H9 (cell line): ENCODE measurements around the gene SRSF11. TPM values are rescaled to one million over a fixed set of nuclear protein-coding genes. Genes with fewer than 3 reads are reported as not detected.
"Not testable (repeated sequence)": the region's sequence is repeated elsewhere in the genome, so short reads cannot be mapped to it uniquely, and the experiment has no call there.

Source experiments
- DNase-seq: peaks from one replicate; pipeline ENCODE4 v3.0.0-alpha.2; 2017
- H2AFZ ChIP-seq: one replicate; pipeline ENCODE4 v1.6.1; 2013; ENCODE audit warnings: mild to moderate bottlenecking, low read length, control low read depth, moderate library complexity
- H2AK5ac ChIP-seq: 2 replicates; pipeline ENCODE4 v1.6.1; 2013; ENCODE audit warnings: low read length, control low read depth, mixed read lengths; ENCODE audit not compliant: insufficient read length
- H2BK120ac ChIP-seq: one replicate; pipeline ENCODE4 v1.6.1; 2013; ENCODE audit warnings: low read depth, mild to moderate bottlenecking, low read length, control low read depth, inconsistent platforms; ENCODE audit not compliant: poor library complexity, severe bottlenecking
- H2BK12ac ChIP-seq: 2 replicates; pipeline ENCODE4 v1.6.1; 2013; ENCODE audit warnings: low read length, control low read depth, mixed read lengths, low read depth; ENCODE audit not compliant: insufficient read length
- H2BK15ac ChIP-seq: 2 replicates; pipeline ENCODE4 v1.6.1; 2013; ENCODE audit warnings: low read depth, low read length, control low read depth
- H2BK20ac ChIP-seq: one replicate; pipeline ENCODE4 v1.6.1; 2013; ENCODE audit warnings: low read depth, mild to moderate bottlenecking, low read length, control low read depth, inconsistent platforms; ENCODE audit not compliant: poor library complexity, severe bottlenecking
- H2BK5ac ChIP-seq: 2 replicates; pipeline ENCODE4 v1.6.1; 2013; ENCODE audit warnings: low read length, control low read depth, mixed read lengths; ENCODE audit not compliant: insufficient read length
- H3K14ac ChIP-seq: 2 replicates; pipeline ENCODE4 v1.6.1; 2013; ENCODE audit warnings: low read length, control low read depth; ENCODE audit not compliant: insufficient read depth
- H3K18ac ChIP-seq: 2 replicates; pipeline ENCODE4 v1.6.1; 2013; ENCODE audit warnings: low read depth, mild to moderate bottlenecking, mixed read lengths, low read length, control low read depth; ENCODE audit not compliant: insufficient read length
- H3K23ac ChIP-seq: 2 replicates; pipeline ENCODE4 v1.6.1; 2013; ENCODE audit warnings: low read length, control low read depth, mixed read lengths, low read depth; ENCODE audit not compliant: insufficient read length
- H3K23me2 ChIP-seq: 2 replicates; pipeline ENCODE4 v1.6.1; 2013; ENCODE audit warnings: low read depth, mild to moderate bottlenecking, mixed read lengths, low read length, control low read depth; ENCODE audit not compliant: insufficient read length, poor library complexity, severe bottlenecking
- H3K27ac ChIP-seq: 2 replicates; pipeline ENCODE4 v1.5.1; 2013; ENCODE audit warnings: low read length, control low read depth, mixed read lengths, low read depth; ENCODE audit not compliant: insufficient read length
- H3K27me3 ChIP-seq: 2 replicates; pipeline ENCODE4 v1.6.1; 2013; ENCODE audit warnings: low read length, control low read depth, inconsistent platforms; ENCODE audit not compliant: insufficient read depth
- H3K4ac ChIP-seq: 2 replicates; pipeline ENCODE4 v1.6.1; 2013; ENCODE audit warnings: low read depth, mild to moderate bottlenecking, control low read depth, inconsistent platforms, low read length, moderate library complexity
- H3K4me1 ChIP-seq: 2 replicates; pipeline ENCODE4 v1.6.1; 2013; ENCODE audit warnings: low read length, control low read depth, inconsistent platforms; ENCODE audit not compliant: insufficient read depth
- H3K4me2 ChIP-seq: 2 replicates; pipeline ENCODE4 v1.6.1; 2013; ENCODE audit warnings: low read length, control low read depth, mixed read lengths; ENCODE audit not compliant: insufficient read length, insufficient read depth
- H3K56ac ChIP-seq: 2 replicates; pipeline ENCODE4 v1.6.1; 2013; ENCODE audit warnings: low read depth, mild to moderate bottlenecking, mixed read lengths, low read length, control low read depth; ENCODE audit not compliant: insufficient read length
- H3K79me1 ChIP-seq: 2 replicates; pipeline ENCODE4 v1.6.1; 2013; ENCODE audit warnings: low read depth, mild to moderate bottlenecking, moderate library complexity, low read length, control low read depth, inconsistent platforms; ENCODE audit not compliant: insufficient read depth, poor library complexity, severe bottlenecking
- H3K79me2 ChIP-seq: 2 replicates; pipeline ENCODE4 v1.6.1; 2013; ENCODE audit warnings: low read length, control low read depth, inconsistent platforms; ENCODE audit not compliant: insufficient read depth
- H3K9ac ChIP-seq: 2 replicates; pipeline ENCODE4 v1.6.1; 2013; ENCODE audit warnings: low read length, control low read depth, mixed read lengths; ENCODE audit not compliant: insufficient read length; ENCODE audit errors: extremely low read depth
- H3K9me3 ChIP-seq: one replicate; pipeline ENCODE4 v1.6.1; 2013; ENCODE audit warnings: low read depth, low read length, inconsistent platforms; ENCODE audit not compliant: control insufficient read depth
- H3T11ph ChIP-seq: one replicate; pipeline ENCODE4 v1.6.1; 2013; ENCODE audit warnings: mild to moderate bottlenecking, low read length, control low read depth, inconsistent platforms
- H4K20me1 ChIP-seq: one replicate; pipeline ENCODE4 v1.6.1; 2013; ENCODE audit not compliant: control insufficient read depth, insufficient read length, insufficient read depth
- H4K5ac ChIP-seq: 2 replicates; pipeline ENCODE4 v1.6.1; 2013; ENCODE audit warnings: low read depth, mild to moderate bottlenecking, mixed read lengths, low read length, control low read depth; ENCODE audit not compliant: insufficient read length
- H4K8ac ChIP-seq: replicated peaks from 2 replicates; pipeline ENCODE4 v1.6.1; 2013; ENCODE audit warnings: low read length, control low read depth, mixed read lengths, low read depth; ENCODE audit not compliant: insufficient read length
- H4K91ac ChIP-seq: 2 replicates; pipeline ENCODE4 v1.6.1; 2013; ENCODE audit warnings: low read depth, mild to moderate bottlenecking, moderate library complexity, mixed read lengths, low read length, control low read depth; ENCODE audit not compliant: insufficient read length
- H3K27ac Mint-ChIP-seq, 3 experiments: 2 replicates in 2 of 3; 3 replicates in 1 of 3; pipeline ENCODE4 v1.8.0; 2020 to 2021; ENCODE audit warnings: mixed read lengths in 3 of 3, mild to moderate bottlenecking in 1 of 3, moderate library complexity in 1 of 3
- H3K27me3 Mint-ChIP-seq: 2 replicates; pipeline ENCODE4 v1.8.0; 2021; ENCODE audit warnings: low read depth, mild to moderate bottlenecking, moderate library complexity, mixed read lengths
- H3K36me3 Mint-ChIP-seq, 3 experiments: 2 replicates in 2 of 3; 3 replicates in 1 of 3; pipeline ENCODE4 v1.8.0; 2020 to 2021; ENCODE audit warnings: low read depth in 3 of 3, mixed read lengths in 3 of 3; ENCODE audit not compliant: insufficient read depth in 1 of 3
- H3K4me1 Mint-ChIP-seq, 2 experiments: 2 replicates each; pipeline ENCODE4 v1.8.0; 2020; ENCODE audit warnings: mixed read lengths in 2 of 2
- H3K4me3 Mint-ChIP-seq, 2 experiments: 2 replicates in 1 of 2; 3 replicates in 1 of 2; pipeline ENCODE4 v1.8.0; 2020 to 2021; ENCODE audit warnings: mild to moderate bottlenecking in 2 of 2, mixed read lengths in 2 of 2, moderate library complexity in 1 of 2
- H3K9me3 Mint-ChIP-seq, 2 experiments: 2 replicates in 1 of 2; 3 replicates in 1 of 2; pipeline ENCODE4 v1.8.0; 2020; ENCODE audit warnings: mild to moderate bottlenecking in 2 of 2, mixed read lengths in 2 of 2, moderate library complexity in 1 of 2
- CTCF ChIP-seq: fragments of 200-600 bp; sonication (generic); conservative IDR thresholded peaks from 3 replicates; pipeline ENCODE4 v1.8.0; 2021; ENCODE audit warnings: antibody characterized with exemption, mild to moderate bottlenecking
- WGBS: extraction: QIAGEN DNeasy Blood & Tissue Kit; methylation state at CpG from one replicate; pipeline ENCODE4 v1.1.7; 2013; ENCODE audit warnings: missing lambda C conversion rate, low lambda C conversion rate, mixed read lengths; ENCODE audit not compliant: insufficient read length; ENCODE audit errors: extremely low coverage; 5-methylcytosine and 5-hydroxymethylcytosine counted together
- total RNA-seq: library from RNA; stranded (reverse); gene quantifications from 2 replicates; pipeline ENCODE4 v1.2.1, GENCODE V29; 2021

Gene SRSF11
- total RNA-seq, 1 experiment from 2014 or later, result 214 TPM

GRCh38 chr1:70205434-70206118 is 15.6 kb upstream of the SRSF11 start, which contains the start of gene LRRC40:
Gene LRRC40 (minus strand): TSS chr1:70205579. CDS start chr1:70205540, 39 bp downstream.
- H3T11ph ChIP-seq, result no peak within 1 kb of the TSS
- H2AFZ ChIP-seq, result peak within 1 kb of the TSS; percentile 84
- peak within 1 kb of the TSS; percentile 97 for H3K18ac ChIP-seq
- H3K27ac ChIP-seq, result peak within 1 kb of the TSS; percentile 82
- H3K14ac ChIP-seq, result peak within 1 kb of the TSS; percentile 97
- peak within 1 kb of the TSS; percentile 96 for H2BK5ac ChIP-seq
- H3K9me3 ChIP-seq, result no peaks in the 10 kb centered on the region
- no CpG with 5 or more reads among the region's 47 CpGs for WGBS
- no peak within 1 kb of the TSS for H3K4ac ChIP-seq
- H2BK15ac ChIP-seq, result no peak within 1 kb of the TSS
- Mint-ChIP-seq H3K4me1 (peaks cover 12 to 17% of the 10 kb centered on the region in 2 experiments), H3K36me3 (peaks cover 0 to 21% (median 13%) of the 10 kb centered on the region in 3 experiments), H3K9me3 (no peaks in the 10 kb centered on the region), H3K27ac (peak within 1 kb of the TSS; percentile 99 to 100 (median 99)), H3K4me3 (peak within 1 kb of the TSS; percentile 99 to 100), H3K27me3 (no peaks in the 10 kb centered on the region)
- no peaks in the 10 kb centered on the region for H3K4me1 ChIP-seq
- peak; percentile 96 for DNase-seq
- H3K79me2 ChIP-seq, result peaks cover 29% of the 10 kb centered on the region; the same call in 1 of the 2 replicates
- no peaks in the 10 kb centered on the region for H4K20me1 ChIP-seq
- H3K79me1 ChIP-seq, result peaks cover 7% of the 10 kb centered on the region
- H3K27me3 ChIP-seq, result no peaks in the 10 kb centered on the region
- H3K56ac ChIP-seq, result peak within 1 kb of the TSS; percentile 93
- no peak within 1 kb of the TSS for H2BK20ac ChIP-seq
- H2AK5ac ChIP-seq, result no peak within 1 kb of the TSS
- TF ChIP-seq CTCF, result no peak
- no peak within 1 kb of the TSS for H4K91ac ChIP-seq
- peak within 1 kb of the TSS; percentile 79 for H3K4me2 ChIP-seq
- H4K5ac ChIP-seq, result peak within 1 kb of the TSS; percentile 97
- no peak within 1 kb of the TSS for H3K23ac ChIP-seq
- no peak within 1 kb of the TSS for H2BK120ac ChIP-seq
- H3K23me2 ChIP-seq, result peaks cover 3% of the 10 kb centered on the region
- peak within 1 kb of the TSS; percentile 99 for H3K9ac ChIP-seq
- peak within 1 kb of the TSS; percentile 83 for H4K8ac ChIP-seq
- H2BK12ac ChIP-seq, result no peak within 1 kb of the TSS

GRCh38 chr1:70206833-70207232 is 14.3 kb upstream of the SRSF11 start:
- H4K5ac ChIP-seq, H4K20me1 ChIP-seq, H3K27ac ChIP-seq, H3T11ph ChIP-seq, H2BK15ac ChIP-seq, H3K14ac ChIP-seq, H3K23me2 ChIP-seq, H2BK12ac ChIP-seq, H3K27ac Mint-ChIP-seq, DNase-seq, H3K9me3 ChIP-seq, H3K23ac ChIP-seq, H3K4ac ChIP-seq, H3K9ac ChIP-seq, H2BK120ac ChIP-seq, H3K27me3 ChIP-seq, H3K56ac ChIP-seq, H3K79me1 ChIP-seq, H2BK20ac ChIP-seq, H2AFZ ChIP-seq, H3K4me1 ChIP-seq, H2AK5ac ChIP-seq, H2BK5ac ChIP-seq, H3K9me3 Mint-ChIP-seq, H3K27me3 Mint-ChIP-seq, H4K8ac ChIP-seq, H3K18ac ChIP-seq, H4K91ac ChIP-seq: not testable (repeated sequence)
- Mint-ChIP-seq H3K4me1 (peaks cover 12 to 17% of the 10 kb centered on the region in 2 experiments), H3K36me3 (peaks cover 0 to 21% (median 13%) of the 10 kb centered on the region in 3 experiments), H3K4me3 (peak overlapping the region; percentile 99 to 100)
- Histone ChIP-seq H3K4me2 (peak overlapping the region; percentile 79), H3K79me2 (peaks cover 33% of the 10 kb centered on the region; the same call in 1 of the 2 replicates)
- no CpG with 5 or more reads among the region's 17 CpGs for WGBS
